Stimulated activated CD4-positive, alpha-beta T cell treated with anti-CD3 and anti-CD28 coated beads, TNF-alpha, amount 100 ng/mL, for 48 hours (primary cell): ENCODE data around the gene RABL6.
"Not testable (repeated sequence)": the region's sequence is repeated elsewhere in the genome, so short reads cannot be mapped to it uniquely, and the experiment has no call there.

Experiments used
- DNase-seq, 3 donors: peaks; one replicate each; pipeline ENCODE4 v3.0.0-alpha.2; 2020; ENCODE audit warnings: low read depth in 3 of 3

The RABL6 gene

GRCh38 chr9:136821826-136822544 is 14.2 kb downstream of the RABL6 start:
- no peak for DNase-seq

- no peak for DNase-seq
These were observed 15.6 kb downstream of the RABL6 start for GRCh38 chr9:136823136-136824046.

- DNase-seq = no peak
These were observed 16.9 kb downstream of the RABL6 start for GRCh38 chr9:136824496-136825225.

- no peak for DNase-seq
These were observed 17.8 kb downstream of the RABL6 start for GRCh38 chr9:136825295-136826187.

GRCh38 chr9:136826188-136826541 is 18.4 kb downstream of the RABL6 start:
- DNase-seq = no peak

GRCh38 chr9:136826703-136827582 is 19.2 kb downstream of the RABL6 start:
- no peak for DNase-seq

GRCh38 chr9:136827794-136828473 is 20.2 kb downstream of the RABL6 start:
- DNase-seq = no peak

GRCh38 chr9:136828474-136829140 is 20.9 kb downstream of the RABL6 start:
- no peak for DNase-seq

GRCh38 chr9:136829412-136829811 is 21.7 kb downstream of the RABL6 start:
- DNase-seq = no peak

GRCh38 chr9:136829981-136830885 is 22.5 kb downstream of the RABL6 start:
- DNase-seq = no peak

- no peak for DNase-seq
These were observed 23.4 kb downstream of the RABL6 start for GRCh38 chr9:136831002-136831719.

GRCh38 chr9:136831720-136832104 is 24.0 kb downstream of the RABL6 start:
- no peak for DNase-seq

- DNase-seq = no peak
These were observed 24.8 kb downstream of the RABL6 start for GRCh38 chr9:136832581-136832980.

- not testable (repeated sequence) for DNase-seq
These were observed 25.8 kb downstream of the RABL6 start for GRCh38 chr9:136833381-136834048.

GRCh38 chr9:136835162-136835931 is 27.6 kb downstream of the RABL6 start:
- DNase-seq = no peak
